Erythroblast (primary cell): ENCODE data around the gene RIPPLY3.

Source experiments
- GATA1 ChIP-seq: IDR thresholded peaks from 2 replicates; pipeline ENCODE4 v1.6.1; 2011; ENCODE audit warnings: low read depth, mild to moderate bottlenecking, control low read depth, low read length, moderate library complexity
- POLR2A ChIP-seq: IDR thresholded peaks from 2 replicates; pipeline ENCODE4 v1.6.1; 2011; ENCODE audit warnings: mild to moderate bottlenecking, low read length

DNA sequence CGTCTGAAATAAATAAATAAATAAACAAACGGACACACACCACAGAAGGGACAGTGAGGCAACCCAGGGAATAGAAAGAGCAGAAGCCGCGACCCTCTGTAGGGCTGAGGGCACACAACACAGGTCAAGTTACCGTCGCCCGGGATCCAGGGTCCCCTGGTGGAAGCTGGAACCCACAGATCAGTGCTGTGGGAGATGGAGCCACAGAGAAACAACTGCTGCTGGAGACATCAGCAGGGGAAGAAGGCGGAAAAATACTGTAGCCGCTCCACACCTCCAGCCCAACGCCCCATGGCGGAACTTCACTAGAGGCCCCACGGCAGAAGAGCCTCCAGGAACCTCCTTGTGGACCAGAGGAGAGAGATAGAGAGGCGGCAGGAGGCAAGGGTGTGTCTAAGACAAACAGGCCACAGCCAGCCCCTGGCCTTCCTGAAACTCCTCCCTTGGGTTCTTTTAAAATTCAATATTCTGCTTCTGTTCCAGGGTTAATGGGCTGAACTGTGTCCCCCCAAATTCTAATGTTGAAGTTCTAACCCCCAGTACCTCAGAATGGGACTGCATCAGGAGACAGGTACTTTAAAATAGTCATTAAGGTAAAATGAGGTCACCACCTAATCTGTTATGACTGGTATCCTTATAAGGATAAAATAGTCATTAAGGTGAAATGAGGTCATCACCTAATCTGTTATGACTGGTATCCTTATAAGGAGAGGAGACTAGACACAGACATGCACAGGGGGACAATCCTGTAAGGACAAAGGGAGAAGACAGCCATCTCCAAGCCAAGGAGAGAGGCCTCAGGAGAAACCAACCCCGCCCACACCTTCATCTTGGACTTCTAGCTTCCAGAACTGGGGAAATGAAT, 32.3 kb upstream of the RIPPLY3 start:
- TF ChIP-seq POLR2A (no peak), GATA1 (no peak)
